ENCODE data around the gene TRPM1.

The TRPM1 gene

DNA sequence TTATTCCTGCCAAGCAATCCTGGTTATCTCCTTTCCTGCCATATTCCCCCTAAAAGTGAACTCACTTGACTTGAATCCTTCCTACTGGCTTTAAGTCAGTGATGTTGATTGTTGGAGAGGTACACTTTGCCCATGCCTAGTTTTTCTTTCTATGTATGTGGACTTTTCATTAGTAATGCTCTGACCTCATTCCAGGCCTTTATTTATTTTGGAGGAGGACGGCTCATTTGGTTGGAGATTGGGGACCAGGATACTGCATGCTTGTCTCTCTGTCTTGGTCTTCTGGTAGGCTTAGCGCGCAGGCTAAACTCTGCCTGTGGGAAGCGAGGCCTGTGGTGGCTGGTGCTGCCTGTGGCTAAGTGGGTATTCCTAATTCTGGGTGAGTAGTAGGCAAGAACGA, 81.0 kb downstream of the TRPM1 start:
- DNase-seq (ENCODE audit: low read depth, low spot score), result no peak

GRCh38 chr15:31019986-31020385, 81.5 kb downstream of the TRPM1 start:
- DNase-seq (ENCODE audit: low read depth, low spot score), result no peak

- DNase-seq (ENCODE audit: low read depth, low spot score), result no peak
Measured at GRCh38 chr15:31017311-31017710, 84.2 kb downstream of the TRPM1 start.

- no peak for DNase-seq (ENCODE audit: low read depth, low spot score)
Measured at GRCh38 chr15:31016446-31016915, 85.0 kb downstream of the TRPM1 start.

GRCh38 chr15:31014608-31014925, 87.0 kb downstream of the TRPM1 start:
- no peak for DNase-seq (ENCODE audit: low read depth, low spot score)

GRCh38 chr15:31013863-31014607, 87.5 kb downstream of the TRPM1 start:
- DNase-seq (ENCODE audit: low read depth, low spot score), result no peak

DNA sequence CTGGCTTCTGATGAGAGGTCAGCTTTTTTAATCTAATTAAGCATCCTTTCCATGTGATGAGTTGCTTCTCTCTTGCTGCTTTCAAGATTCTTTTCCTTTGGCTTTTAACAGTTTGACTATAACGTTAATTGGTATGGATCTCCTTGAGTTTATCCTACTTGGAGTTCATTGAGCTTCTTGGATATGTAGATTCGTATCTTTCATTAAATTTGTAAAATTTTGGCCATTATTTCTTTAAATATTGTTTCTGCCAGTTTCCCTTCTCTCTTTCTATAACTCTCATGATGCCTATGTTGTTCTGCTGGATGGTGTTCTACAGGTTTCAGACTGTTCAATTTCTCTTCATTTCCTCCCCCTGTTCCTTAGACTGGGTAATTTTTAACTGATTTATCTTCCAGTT, 89.1 kb downstream of the TRPM1 start:
- DNase-seq (ENCODE audit: low read depth, low spot score), result no peak

DNA sequence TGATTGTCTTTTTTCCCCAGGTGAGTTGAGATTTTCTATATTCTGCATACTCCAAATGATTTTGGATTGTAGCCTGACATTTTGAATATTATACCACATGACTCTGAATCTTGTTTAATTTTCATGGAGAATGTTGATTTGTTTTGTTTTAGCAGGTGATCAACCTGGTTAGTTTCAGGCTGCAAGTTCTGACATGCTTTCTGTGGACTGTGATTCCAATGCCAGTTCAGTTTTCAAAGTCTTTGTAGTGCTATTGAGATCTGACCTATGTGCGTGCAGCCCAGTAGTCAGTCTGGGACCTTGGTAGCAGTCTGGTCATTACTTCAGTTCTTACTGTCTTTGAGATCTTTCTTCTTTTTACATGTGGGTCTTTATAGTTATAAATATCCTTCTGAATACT, 91.5 kb downstream of the TRPM1 start:
- no peak for DNase-seq (ENCODE audit: low read depth, low spot score)

GRCh38 chr15:31005660-31006059, 95.9 kb downstream of the TRPM1 start:
- no peak for DNase-seq (ENCODE audit: low read depth, low spot score)

DNA sequence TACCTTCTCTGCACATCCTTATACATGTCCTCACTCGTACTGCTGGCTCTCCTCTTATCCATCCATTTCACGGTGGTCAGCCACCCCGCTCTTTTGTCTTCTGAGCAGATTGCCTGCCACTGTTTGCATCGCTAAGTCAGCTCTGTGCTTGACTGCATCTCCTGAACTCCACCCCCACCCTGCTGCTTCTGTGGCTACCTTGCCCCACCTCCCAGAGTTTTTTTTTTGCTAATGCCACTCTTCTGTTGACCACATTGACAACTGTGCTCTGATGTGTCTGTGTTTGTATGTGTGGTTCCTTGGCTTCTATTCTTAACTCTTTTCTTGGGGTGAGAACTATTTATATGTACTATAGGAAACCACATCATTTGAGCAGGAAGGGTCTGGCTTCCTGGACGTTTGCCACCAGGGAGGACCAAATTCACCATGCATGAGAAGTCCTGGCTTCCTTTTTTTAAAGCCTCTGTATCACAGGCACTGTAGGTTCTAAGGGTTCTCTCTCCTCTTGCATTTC, 97.2 kb downstream of the TRPM1 start:
- peak; percentile 39 for DNase-seq (ENCODE audit: low read depth, low spot score)

GRCh38 chr15:31001702-31002101, 99.8 kb downstream of the TRPM1 start:
- DNase-seq (ENCODE audit: low read depth, low spot score), result no peak

DNA sequence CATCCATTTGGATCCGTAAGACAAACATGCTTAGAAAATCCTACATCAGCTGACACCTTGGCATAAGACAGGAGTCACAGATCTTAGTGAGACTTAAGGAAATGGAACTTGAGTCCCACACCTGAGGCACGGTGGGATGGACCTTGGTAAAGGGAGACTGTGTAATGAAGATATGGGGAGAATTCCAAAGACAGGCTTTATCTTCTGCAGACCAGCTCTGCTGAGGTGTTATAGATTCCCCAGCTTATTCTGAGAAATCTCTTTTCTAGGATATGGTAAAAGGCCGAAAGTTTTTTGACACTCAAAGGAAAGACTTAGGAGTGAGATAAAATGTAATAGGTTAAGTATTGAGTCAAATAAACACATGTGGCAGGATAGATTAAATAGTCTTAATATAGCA, 101.8 kb downstream of the TRPM1 start:
- DNase-seq (ENCODE audit: low read depth, low spot score), result no peak

- no peak for DNase-seq (ENCODE audit: low read depth, low spot score)
Measured at GRCh38 chr15:30997270-30997669, 104.3 kb downstream of the TRPM1 start.

DNA sequence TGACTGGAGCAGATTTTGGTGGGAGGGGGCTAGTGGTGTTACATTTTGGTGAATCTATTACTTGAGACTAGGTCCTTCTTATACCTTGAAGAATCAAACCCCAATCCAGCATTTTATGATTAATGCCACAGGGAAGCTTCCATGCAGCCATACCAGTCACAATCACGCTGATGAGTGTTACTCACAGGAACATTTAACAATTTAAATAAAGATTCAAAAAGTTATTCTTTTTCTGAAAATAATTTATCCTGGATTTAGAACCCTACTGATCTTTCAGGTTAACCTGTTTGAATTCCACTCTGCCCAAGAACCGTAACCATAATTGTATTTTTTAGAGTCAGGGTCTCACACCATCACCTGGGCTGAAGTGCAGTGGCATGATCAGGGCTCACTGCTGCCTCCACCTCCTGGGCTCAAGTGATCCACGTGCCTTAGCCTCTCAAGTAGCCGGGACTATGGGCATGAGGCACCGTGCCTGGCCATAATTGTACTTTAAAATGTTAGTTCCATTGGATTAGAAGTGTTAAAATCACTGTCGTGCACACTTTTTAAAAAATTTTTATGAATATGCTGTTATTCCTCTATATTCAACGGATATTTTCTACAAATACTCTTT, 109.2 kb downstream of the TRPM1 start:
- no peak for DNase-seq (ENCODE audit: low read depth, low spot score)

DNA sequence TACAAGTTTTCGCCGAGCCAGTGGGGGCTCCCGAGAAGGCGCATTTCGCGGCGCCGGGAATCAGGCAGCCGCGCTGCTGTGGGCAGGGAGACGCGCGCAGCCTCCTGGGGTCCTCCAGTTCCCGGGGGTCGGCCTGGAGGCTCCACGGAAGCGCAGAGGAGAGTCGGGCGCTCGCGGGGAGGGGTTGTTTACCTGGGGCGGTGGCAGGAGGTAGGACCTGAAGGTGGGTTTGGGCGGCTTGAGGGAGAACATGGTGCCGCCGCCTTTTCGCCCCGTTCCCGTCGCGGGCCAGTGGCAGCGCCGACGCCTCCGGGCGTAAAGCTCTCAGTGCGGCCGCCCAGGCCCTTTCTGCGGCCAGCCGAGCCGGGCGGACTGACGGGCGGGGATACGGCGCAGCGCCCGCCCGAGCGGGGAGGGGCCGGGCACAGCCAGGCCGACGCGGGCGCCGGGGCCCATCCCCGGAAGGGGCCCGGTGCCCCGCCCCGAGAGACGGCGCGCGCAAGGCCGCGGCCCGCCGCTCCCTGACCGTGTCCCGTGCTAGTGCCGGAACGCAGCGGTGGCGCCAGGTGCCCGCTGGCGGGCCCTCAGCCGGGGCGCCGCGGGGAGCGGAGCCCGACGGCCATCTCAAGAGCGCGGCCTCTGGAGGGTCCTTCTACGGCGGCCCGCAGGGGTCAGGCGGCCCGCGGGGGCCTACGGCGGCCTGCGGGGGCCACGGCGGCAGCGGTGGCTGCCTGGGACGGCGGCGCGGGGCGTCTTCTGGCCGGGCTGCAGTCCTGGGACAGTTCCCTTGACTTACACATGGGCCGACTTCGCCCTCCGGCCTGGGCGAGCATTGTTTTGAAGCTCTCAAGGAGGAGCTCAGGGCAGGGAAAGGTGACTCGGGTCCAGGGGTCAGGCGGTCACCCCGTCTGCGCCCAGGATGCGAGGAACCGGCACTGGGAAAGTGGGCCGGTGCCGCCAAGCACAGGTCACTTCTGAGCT, 110.0 kb downstream of the TRPM1 start, which contains the start of gene MTMR10:
Gene MTMR10 (minus strand): TSS at position 374 of the 981 bp plus-strand sequence. CDS start 122 bp downstream, at position 252.
- DNase-seq (ENCODE audit: low read depth, low spot score), result peak; percentile 82

DNA sequence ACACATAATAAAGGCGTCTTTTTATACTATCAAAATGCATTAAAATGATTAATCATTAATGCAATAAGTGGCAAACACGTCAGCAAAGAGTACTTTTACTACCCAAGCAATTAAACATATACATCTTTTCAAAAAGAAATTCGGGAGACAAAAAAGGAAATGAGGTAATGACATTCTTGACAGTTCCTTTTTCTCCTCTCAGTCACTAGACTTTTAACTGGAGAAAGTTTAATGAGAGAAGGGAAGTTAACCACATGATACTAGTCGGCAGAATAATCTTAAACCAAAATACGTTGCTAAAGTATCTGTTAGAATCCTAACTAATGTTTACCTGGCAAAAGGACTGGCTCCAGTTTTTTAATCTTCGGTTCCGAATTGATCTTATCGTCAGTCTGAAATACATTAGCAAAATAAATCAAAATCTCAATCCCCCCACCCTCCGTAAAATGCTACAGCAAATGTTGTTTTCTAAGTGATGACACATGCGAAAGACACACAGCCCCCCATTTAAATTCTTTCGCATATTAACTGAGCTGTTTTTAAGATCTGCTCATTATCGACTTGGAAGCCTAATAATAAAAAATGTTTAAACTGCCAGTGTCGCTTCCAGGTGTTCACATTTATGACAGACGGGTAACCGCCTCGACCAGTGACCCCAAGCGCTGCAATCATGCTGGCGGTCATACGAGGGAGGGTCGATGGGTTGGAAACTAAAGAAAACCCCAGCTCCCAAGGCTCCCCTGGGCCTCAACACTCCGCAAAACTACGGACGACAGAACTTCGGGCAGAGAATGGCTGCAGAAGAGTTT, 110.9 kb downstream of the TRPM1 start:
- no peak for DNase-seq (ENCODE audit: low read depth, low spot score)

DNA sequence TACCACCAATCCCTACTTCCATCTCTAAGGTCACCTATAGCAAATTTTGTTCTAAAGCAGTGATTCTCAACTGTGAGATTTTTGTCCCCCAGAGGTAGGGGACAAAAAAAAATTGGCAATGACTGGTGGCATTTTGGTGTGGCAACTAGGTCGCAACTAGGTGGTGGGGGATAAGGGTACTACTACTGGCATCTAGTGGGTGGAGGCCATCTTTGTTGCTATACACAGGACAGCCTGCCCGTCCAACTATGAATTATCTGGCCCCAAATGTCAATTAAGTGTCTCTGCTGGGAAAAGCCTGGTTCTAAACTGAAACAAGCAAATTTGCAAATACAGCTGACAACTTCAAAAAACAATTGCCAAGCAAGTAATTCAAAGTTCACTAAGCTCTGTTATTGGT, 111.5 kb downstream of the TRPM1 start:
- DNase-seq (ENCODE audit: low read depth, low spot score), result no peak

DNA sequence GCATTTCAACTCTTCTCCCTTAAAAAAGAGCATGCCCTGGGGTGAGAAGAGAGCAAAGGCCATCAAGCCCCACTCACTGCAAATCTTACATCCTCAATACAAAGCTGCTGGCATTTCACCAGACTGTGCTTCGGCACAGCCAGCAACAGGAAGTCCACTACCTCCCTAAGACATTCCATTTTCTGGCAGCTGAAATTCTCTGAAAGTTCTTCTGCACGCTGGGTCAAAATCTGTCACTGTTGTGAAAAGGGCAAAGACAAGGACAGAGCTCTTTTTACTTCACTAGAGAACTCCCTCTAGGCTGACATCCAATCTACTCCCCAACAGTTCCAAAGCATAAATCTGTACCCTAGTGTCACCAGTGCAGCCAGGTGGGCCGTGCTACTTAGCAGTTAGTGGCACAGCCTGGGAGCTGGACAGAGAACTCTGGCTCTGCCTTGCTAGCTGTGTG, 116.4 kb downstream of the TRPM1 start:
- DNase-seq (ENCODE audit: low read depth, low spot score), result no peak

DNA sequence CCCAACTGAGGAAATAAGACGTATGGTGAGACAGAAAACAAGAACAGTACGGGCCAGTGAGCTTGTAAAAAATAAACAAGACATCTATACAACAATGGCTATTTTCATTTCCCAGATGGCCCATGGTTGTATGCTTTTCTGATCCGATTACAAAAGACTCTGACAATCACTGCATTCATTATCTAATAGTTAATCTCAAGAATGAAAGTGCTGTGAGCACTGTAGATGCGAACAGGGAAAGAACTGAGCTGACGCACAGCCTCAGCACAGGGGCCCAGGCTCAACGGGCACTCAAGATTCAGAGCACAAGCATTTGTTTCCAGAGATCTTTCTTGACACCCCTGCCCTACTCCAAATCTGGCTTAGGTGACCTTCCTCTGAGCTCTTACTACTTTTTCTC, 117.0 kb downstream of the TRPM1 start:
- DNase-seq (ENCODE audit: low read depth, low spot score), result no peak

- DNase-seq (ENCODE audit: low read depth, low spot score), result no peak
Measured at GRCh38 chr15:30984118-30984517, 117.4 kb downstream of the TRPM1 start.

DNA sequence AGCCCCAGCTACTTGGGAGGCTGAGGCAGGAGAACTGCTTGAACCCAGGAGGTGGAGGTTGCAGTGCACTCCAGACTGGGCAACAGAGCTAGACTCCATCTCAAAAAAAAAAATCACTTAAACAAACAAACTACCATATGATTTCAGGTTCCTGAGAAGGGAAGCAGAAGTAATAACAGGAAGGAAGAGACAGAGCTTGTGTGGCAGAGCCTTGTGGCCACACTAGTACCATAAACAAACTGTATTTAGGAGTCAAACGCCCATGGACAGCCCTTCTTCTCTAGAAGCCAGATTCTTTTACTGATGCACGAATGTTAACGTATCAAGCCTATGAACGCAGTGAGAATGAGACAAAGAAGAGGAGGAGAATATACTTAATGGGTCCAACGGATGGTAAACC, 122.1 kb downstream of the TRPM1 start:
- no peak for DNase-seq (ENCODE audit: low read depth, low spot score)

Measured in ELF-1 (cell line).